SIG-M5 (cell line): ENCODE measurements around the gene MAGI1.

Experiments
- DNase-seq: peaks from one replicate; lab custom pipeline; 2025; lab: John Stamatoyannopoulos, UW

The MAGI1 gene

DNA sequence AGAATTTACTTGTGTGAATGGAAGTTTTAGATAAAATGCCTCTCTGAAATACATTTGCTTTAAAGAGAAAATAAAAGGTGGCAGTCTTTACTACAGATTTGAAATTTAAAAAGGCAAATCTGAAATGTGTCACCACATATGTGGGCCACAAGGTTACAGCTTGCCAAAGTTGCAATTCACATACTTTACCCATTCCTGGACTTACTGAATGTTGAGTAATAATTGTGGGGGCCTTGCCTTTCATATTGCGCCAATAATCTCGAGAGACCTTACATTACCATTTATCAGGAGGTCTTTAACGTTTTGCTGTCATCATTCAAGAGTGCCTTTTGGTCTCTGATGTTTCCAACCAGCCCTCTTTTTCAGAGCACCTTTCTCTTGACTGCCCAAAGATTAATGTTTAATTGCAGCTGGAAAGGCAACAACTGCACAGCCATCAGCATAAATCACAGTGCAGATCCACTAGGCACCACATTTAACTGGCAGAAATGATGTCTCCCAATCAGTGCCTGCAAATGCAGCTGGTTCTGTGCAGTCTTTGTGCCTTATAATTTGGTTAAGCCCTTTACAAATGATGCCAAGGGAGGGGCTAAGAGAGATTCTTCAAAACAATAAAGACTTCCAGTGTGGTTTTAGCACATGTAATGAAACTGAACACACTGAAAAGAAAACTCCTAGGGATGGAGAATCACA, 206.8 kb downstream of the MAGI1 start:
- DNase-seq = no peak

DNA sequence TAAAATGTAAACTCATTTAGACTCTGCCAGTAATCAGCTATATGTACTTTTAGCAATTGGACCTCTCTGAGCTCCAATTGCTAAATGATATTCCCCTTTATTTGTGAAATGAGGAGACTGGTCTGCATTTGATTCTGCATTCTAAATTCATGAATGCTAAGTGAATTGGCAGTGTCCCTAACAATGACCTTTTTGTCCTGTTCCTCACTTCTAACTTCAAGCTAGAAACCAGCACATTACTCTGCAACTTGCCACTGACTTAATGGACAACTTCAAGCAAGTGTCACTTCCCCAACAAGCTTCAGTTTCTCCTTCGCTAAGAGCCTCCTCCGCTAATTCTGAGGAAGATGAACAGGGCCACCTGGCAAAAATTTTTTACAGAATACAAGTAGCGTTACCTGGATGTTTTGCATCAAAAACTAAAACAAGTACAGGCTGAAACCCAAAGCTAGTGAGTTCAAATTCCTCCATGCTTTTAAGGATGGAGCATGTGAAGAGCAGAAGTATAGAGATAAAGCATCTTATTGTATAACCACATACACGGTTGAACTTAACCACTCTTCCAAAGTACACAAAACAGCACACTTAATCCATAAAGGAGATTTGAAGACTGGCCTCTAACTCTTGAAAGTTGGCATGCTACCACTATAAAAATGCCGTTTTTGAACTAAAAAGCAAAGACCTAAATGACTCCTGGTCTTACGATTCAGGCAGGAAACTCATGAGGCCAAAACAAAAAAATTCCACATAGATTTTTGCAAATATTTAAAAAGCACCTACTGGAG, 207.6 kb downstream of the MAGI1 start:
- DNase-seq = no peak

DNA sequence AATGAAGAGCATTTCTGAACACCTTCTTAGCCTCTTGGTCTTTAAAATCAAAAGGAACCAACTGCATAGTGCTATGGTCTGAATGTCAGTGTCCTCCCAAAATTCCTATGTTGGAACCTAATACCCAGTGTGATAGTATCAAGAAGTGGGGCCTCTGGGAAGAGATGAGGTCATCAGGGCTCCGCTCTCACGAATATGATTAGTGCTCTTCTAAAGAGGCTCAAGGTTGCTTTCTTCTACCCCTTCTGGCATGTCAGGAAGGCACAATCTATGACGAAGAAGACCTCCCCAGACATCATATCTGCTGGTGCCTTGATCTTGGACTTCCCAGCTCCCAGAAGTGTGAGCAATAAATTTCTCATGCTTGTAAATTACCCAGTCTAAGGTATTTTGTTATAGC, 209.5 kb downstream of the MAGI1 start:
- DNase-seq = no peak

GRCh38 chr3:65828706-65829105, 210.0 kb downstream of the MAGI1 start:
- DNase-seq = no peak

DNA sequence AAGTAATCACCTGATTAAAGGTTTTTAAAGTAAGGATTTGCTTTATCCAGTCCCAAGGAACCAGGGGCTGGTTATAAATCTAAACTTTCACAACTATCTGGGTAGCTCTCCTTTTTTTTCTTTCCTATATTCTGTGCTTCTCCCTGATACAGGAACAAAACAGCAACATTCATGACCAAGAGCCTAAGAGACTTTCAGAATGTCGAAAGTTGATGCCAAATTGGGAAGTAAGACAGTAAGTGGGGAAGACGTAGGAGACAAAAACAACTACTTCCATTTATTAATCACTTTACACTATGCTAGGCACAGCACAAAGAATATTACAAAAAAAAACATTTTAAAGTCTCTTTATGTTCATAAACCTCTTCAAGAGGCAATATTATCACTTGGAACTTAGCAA, 211.6 kb downstream of the MAGI1 start:
- no peak for DNase-seq

DNA sequence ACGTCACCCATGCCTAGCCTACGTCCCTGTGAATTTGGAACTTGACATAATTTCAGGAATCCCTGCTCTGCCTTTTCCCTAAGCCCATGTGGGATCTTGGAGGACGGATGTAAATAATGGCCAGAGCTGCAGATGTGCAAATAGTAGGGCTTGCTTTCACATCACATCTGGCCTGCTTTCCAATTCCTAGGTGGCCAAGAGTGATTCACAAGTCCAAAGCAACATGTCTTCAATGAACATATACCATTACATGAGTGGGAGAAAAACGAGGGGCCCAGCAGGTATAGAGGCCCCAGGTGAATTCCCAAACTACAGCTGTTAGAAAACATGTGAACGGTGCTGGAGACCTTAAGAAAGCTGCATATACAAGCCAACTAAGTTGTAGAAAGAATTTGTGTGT, 214.6 kb downstream of the MAGI1 start:
- no peak for DNase-seq

DNA sequence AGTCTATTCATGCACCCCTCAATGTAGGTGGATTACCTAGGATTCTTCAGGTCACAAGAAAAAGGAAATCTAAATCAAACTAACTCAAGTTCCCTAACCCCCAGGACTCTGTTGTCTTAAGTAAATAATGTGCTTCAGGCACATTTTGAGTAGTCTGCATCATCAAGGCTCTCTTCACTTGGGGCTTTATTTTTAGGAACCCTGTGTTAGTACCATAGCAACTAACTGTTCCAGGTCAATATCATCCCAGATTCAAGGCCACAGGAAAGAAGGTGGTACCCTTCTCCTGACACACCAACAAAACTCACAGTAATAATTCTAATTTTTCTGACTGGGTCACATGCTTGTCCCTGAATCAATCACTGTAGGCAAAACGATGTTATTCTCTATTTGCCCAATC, 218.1 kb downstream of the MAGI1 start:
- no peak for DNase-seq

GRCh38 chr3:65819896-65820295, 218.8 kb downstream of the MAGI1 start:
- DNase-seq = no peak

DNA sequence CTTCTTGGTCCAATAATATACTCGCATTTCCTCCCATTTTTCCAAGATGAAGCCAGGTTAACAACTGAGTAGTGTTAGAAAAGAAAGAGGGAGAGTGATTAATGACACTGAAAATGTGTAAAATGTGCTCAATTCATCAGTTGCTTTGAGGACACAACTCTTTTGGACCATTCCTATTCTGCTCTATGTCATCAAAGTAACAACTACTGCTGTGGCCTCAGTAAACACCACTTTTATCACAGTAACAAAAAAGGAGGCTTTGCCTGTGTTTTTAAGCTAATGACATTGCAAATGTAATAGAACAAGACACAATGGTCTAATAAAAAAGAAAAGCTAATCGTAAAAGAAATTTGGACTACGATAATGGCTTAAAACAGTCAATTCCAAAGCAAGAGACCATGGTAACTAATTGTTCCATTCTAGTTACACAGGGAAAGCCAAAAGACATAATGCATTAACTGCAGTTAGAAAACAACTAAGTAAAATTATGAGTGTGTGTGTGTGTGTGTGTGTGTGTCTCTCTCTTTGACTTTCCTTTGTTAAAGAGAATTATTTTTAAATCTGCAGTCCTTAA, 221.1 kb downstream of the MAGI1 start:
- no peak for DNase-seq

DNA sequence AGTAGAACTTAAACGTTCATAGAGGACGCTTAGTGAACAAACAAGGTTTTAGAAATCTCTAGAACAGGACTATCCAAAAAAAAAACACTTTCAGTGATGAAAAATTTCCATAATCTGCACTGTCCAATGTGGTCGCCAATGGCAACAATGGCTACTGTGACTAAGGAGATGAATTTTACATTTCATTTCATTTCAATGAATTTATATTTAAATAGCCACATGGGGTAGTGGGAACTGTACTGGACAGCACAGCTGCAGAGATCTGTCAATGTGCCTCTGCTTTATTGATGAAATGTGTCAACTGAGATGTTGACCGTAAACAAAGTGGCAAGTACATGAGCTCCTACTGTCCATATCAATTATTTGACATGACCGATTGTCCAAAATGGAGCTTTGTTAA, 222.5 kb downstream of the MAGI1 start:
- no peak for DNase-seq

- DNase-seq = no peak
Measured at GRCh38 chr3:65814845-65815578, 223.7 kb downstream of the MAGI1 start.

DNA sequence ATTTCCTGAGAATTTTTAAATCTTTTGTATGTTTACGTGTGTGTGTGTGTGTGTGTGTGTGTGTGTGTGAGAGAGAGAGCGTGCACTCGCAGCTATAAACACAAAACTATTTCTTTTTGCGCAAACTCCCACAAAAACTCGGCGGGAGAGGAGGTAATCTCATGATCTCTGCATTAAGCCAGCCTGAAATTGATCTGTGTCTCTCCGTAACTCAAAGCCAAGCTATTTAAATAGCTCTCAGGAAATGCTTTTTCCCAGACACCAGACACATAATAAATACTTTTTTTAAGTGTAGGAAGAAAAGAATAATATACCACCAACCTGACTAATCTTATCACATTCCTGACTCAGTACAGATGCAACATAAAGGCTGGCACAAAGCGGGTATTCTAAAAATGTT, 226.8 kb downstream of the MAGI1 start:
- DNase-seq = no peak

GRCh38 chr3:65811086-65811761, 227.5 kb downstream of the MAGI1 start:
- no peak for DNase-seq

DNA sequence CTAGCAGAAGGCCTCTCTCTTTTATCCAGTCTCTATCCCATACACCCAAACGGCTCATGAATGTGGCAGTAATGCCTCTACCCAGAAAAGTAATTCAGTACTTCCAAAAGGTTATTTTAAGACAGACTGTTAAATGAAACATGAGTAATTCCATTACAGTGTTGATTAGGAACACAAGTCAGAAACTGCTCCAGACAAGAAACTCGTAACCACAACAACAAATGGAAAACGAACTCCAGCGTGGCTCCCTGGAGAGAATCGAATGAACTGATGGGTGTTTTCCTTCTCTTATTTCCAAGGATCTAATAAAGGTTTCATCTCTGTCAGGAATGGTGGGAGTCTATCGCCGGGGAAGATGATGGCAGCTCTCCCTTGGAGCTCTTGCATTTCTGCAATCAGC, 228.4 kb downstream of the MAGI1 start:
- DNase-seq = no peak

DNA sequence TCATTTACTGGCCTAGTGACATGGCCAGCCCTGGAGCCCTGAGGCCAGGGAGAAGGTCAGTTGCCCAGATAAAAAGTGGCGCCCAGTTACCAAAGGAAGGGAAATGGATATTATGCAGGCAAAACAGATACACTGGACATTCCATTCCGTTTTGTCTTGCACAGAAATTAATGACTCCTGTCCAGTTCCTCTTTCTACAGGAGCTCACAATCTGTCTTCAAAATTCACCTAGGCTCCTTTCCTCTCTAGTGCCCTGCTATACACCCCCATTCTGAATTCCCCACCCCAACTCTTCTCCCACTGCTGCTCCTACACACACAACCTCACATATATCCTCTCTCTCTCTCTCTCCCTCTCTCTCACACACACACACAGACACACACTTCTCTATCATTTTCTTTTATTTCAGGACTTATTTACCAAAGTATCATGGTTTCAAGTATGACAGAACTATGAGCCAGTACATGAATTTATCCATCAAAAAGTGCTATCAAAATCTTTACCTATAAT, 229.0 kb downstream of the MAGI1 start:
- DNase-seq = no peak

DNA sequence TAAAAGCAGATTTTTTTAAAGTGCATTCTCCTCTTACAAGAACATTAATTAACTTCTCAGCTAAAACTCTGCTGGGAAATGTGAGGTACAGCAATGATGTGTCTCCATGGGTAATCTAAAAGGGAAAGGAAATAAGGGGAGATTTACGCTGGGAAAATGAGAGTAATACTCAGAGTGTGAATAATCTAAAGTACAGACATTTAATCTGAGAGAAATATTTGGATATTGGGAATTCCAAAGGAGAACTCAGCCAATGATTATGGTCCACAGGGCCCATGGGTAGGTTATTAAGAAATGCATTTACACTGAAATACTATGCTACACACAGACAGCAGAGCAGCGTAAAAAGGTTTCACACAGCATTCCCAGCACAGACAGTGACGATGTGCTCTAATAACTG, 229.9 kb downstream of the MAGI1 start:
- no peak for DNase-seq

GRCh38 chr3:65808407-65808806, 230.3 kb downstream of the MAGI1 start:
- no peak for DNase-seq

DNA sequence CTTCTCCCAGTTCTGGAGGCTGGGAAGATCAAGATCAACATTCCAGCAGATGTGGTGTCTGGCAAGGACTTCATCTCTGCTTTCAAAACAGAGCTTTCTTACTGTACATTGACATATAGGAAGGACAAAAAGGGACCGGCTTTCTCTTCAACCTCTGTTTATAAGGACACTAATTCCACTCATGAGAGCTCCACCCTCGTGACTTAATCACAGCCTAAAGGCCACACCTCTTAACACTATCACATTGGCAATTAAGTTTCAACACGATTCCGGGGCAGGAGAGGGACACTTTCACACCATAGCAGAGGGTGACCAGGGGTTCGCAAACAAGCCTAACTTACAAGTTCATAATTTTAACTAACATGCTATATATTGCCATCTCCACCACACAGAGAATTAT, 231.5 kb downstream of the MAGI1 start:
- no peak for DNase-seq

DNA sequence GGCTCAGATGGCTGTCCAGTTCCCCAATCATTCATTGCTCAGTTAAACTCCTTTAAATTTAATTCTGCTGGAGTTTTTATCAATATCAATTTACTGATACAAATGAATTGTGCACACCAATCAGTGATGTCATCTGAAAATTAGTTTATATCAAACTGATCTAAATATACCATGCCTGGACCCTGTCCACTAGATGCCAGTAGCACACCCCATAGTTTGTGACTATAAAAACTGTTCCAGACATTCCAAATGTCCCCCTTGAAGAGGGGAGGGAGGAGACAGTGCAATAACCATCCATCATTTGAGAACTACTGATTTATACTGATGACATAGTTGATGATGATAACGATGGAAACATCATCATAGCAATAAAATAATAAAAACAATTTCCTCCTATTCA, 232.1 kb downstream of the MAGI1 start:
- no peak for DNase-seq

DNA sequence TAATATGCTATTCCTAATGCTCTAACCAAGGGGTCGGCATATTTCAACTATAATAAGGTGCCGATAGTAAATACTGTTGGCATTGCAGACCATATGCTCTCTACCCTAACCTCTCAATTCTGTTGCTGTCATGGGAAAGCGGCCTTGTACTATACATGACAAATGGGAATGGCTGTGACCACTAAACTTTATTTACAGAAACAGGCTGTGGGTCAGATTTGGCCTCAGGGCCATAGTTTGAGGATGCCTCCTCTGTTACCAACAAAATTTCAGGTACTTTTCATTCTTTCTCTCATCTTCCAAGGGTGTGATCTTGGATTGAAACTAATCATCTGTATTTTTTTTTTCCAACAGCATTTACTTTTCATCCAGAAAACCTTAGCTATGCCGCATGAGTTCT, 242.0 kb downstream of the MAGI1 start:
- DNase-seq = no peak

GRCh38 chr3:65795166-65795565, 243.6 kb downstream of the MAGI1 start:
- no peak for DNase-seq
